NCI-H187 (cell line): Measurements from ENCODE around the gene FAM184A.
"Not testable (repeated sequence)": the region's sequence is repeated elsewhere in the genome, so short reads cannot be mapped to it uniquely, and the experiment has no call there.

Experiments used
- DNase-seq, 2 experiments: peaks; one replicate each; lab custom pipeline; 2025; lab: John Stamatoyannopoulos, UW

FAM184A gene

GRCh38 chr6:119020597-119021561 is 57.6 kb downstream of the FAM184A start:
- no peak for DNase-seq

GRCh38 chr6:119015165-119015564 is 63.3 kb downstream of the FAM184A start:
- DNase-seq = not testable (repeated sequence)

- no peak for DNase-seq
Observed at GRCh38 chr6:119012521-119012920, 65.9 kb downstream of the FAM184A start.

- DNase-seq = not testable (repeated sequence)
Observed at GRCh38 chr6:119009266-119009665, 69.2 kb downstream of the FAM184A start.

- no peak for DNase-seq
Observed at GRCh38 chr6:119006974-119007373, 71.5 kb downstream of the FAM184A start.

- no peak for DNase-seq
Observed at GRCh38 chr6:119002069-119002468, 76.4 kb downstream of the FAM184A start.

- no peak for DNase-seq
Observed at GRCh38 chr6:118999494-119000040, 78.9 kb downstream of the FAM184A start.

GRCh38 chr6:118997426-118997825 is 81.0 kb downstream of the FAM184A start:
- DNase-seq = not testable (repeated sequence)

- DNase-seq = no peak
Observed at GRCh38 chr6:118996289-118996820, 82.1 kb downstream of the FAM184A start.

GRCh38 chr6:118993803-118994251 is 84.6 kb downstream of the FAM184A start:
- no peak for DNase-seq

- DNase-seq = no peak
Observed at GRCh38 chr6:118993358-118993757, 85.1 kb downstream of the FAM184A start.

- DNase-seq = no peak
Observed at GRCh38 chr6:118992186-118992795, 86.2 kb downstream of the FAM184A start.

GRCh38 chr6:118986312-118986711 is 92.2 kb downstream of the FAM184A start:
- no peak for DNase-seq

- no peak for DNase-seq
Observed at GRCh38 chr6:118985123-118985830, 93.2 kb downstream of the FAM184A start.

- DNase-seq = no peak
Observed at GRCh38 chr6:118984342-118984741, 94.1 kb downstream of the FAM184A start.

- no peak for DNase-seq
Observed at GRCh38 chr6:118982575-118982911, 95.9 kb downstream of the FAM184A start.

GRCh38 chr6:118981884-118982574 is 96.4 kb downstream of the FAM184A start:
- DNase-seq = no peak

- DNase-seq = no peak
Observed at GRCh38 chr6:118980063-118980462, 98.4 kb downstream of the FAM184A start.

GRCh38 chr6:118974790-118975189 is 103.7 kb downstream of the FAM184A start:
- no peak for DNase-seq

- no peak for DNase-seq
Observed at GRCh38 chr6:118971682-118972081, 106.8 kb downstream of the FAM184A start.

GRCh38 chr6:118970866-118971265 is 107.6 kb downstream of the FAM184A start:
- DNase-seq = no peak
